ENCODE data around the gene RAP1A. TPM values are rescaled to one million over a fixed set of nuclear protein-coding genes. Genes with fewer than 3 reads are reported as not detected.
A peak's percentile ranks its signal among the peaks of the same experiment; 100 is the strongest.

Gene RAP1A
- total and polyA plus RNA-seq, 11 donors = 52.6 to 134 (median 99.1) TPM

DNA sequence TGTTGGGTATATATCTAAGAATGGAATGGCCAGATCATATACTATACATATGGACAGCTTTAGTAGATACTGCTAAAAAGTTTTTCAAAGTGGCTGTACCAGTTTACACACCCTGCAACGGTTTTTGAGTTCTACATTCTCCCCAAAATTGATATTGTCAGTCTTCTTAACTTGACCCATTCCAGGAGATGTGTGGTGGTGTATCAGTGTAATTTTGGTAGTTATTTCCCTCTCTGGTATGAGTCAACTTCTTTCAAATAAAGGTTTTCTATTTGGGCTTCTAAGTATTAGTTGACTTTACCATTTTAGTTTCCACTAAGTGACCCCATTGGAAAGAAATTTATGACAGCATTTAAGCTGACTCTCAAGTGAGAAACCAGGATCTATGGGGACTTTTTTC is 90.4 kb downstream of the RAP1A start:
- H3K36me3 ChIP-seq = peaks cover 0 to 96% (median 76%) of the 10 kb centered on the region in 9 donors
- ATAC-seq = no peak
- no peak overlapping the region for H3K4me3 ChIP-seq
- H3K9me3 ChIP-seq = no peaks in the 10 kb centered on the region
- peaks cover 0 to 4% (median 0%) of the 10 kb centered on the region in 12 donors for H3K4me1 ChIP-seq
- TF ChIP-seq, protein P1, sequence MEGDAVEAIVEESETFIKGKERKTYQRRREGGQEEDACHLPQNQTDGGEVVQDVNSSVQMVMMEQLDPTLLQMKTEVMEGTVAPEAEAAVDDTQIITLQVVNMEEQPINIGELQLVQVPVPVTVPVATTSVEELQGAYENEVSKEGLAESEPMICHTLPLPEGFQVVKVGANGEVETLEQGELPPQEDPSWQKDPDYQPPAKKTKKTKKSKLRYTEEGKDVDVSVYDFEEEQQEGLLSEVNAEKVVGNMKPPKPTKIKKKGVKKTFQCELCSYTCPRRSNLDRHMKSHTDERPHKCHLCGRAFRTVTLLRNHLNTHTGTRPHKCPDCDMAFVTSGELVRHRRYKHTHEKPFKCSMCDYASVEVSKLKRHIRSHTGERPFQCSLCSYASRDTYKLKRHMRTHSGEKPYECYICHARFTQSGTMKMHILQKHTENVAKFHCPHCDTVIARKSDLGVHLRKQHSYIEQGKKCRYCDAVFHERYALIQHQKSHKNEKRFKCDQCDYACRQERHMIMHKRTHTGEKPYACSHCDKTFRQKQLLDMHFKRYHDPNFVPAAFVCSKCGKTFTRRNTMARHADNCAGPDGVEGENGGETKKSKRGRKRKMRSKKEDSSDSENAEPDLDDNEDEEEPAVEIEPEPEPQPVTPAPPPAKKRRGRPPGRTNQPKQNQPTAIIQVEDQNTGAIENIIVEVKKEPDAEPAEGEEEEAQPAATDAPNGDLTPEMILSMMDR (IDR thresholded peaks at IDR 0.05) = no peak
- no peak for TF ChIP-seq POLR2A (IDR thresholded peaks at IDR 0.05)
- DNase-seq = no peak
- intact Hi-C loops (cut with DNase I) = loop anchor here in 3 of 10 donors (5.0 kb wide), 3 partner anchors 37 to 228 kb away; no protein-coding TSS in a partner anchor
- H3K27ac ChIP-seq = no peak overlapping the region
- H3K27me3 ChIP-seq = no peaks in the 10 kb centered on the region
- WGBS, 4 donors = 74 to 84% (median 80%) methylated on average over 1 of the region's 1 CpG

DNA sequence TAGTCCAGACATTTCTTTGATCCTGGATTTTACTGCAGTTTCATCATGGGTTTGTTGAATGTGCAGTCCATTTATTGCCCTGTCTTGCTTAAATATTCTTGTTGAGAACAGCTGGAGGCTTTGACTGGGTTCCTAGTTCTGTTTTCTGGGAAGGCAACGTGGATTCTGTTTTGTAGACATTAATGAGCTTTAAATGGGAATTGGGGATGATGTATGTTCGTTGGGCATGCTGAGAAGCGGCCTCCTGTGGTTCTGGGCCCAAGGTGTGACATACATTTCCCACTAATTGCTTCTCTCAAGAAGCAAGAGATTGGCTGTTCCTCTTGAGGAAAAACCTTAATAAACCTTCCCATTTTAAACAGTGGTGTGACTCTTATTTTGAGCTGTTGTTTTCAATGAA is 96.7 kb downstream of the RAP1A start:
- DNase-seq (no peak), ATAC-seq (no peak)
- peaks cover 0 to 35% (median 16%) of the 10 kb centered on the region in 9 donors for H3K36me3 ChIP-seq
- no peak overlapping the region for H3K27ac ChIP-seq
- H3K4me1 ChIP-seq = peaks cover 9 to 28% (median 24%) of the 10 kb centered on the region in 12 donors
- H3K27me3 ChIP-seq = no peaks in the 10 kb centered on the region
- H3K9me3 ChIP-seq = no peaks in the 10 kb centered on the region
- WGBS, 4 donors = 72 to 83% (median 79%) methylated on average over 3 of the region's 3 CpGs
- no peak for TF ChIP-seq POLR2A (IDR thresholded peaks at IDR 0.05)
- TF ChIP-seq, protein P1 (IDR thresholded peaks at IDR 0.05) = no peak
- H3K4me3 ChIP-seq = no peak overlapping the region
- intact Hi-C loops (cut with DNase I) = loop anchor here in 2 of 10 donors (2.0 to 5.0 kb wide), 2 partner anchors 30 to 36 kb away; no protein-coding TSS in a partner anchor

DNA sequence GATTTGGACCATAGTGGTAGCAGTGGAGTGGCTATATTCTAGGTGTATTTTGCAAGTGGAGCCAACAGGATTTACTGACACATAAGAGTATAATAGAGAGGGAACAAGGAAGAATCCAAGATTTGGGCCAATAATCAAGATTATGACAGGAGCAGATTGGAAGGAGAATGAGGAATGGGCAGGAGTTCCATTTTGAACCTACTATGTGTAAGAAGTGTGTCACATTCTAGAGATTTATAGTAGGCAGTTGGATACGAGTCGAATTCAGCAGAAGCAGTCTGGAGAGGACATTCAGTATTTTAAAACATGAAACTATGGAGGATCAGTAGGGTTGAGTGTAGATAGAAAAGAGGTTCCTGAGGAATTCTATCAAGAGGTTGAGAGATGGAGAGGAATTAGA is 97.9 kb downstream of the RAP1A start:
- intact Hi-C loops (cut with DNase I) = loop anchor here in 2 of 10 donors (2.0 to 5.0 kb wide), 2 partner anchors 29 to 35 kb away; no protein-coding TSS in a partner anchor
- no peak for ATAC-seq

DNA sequence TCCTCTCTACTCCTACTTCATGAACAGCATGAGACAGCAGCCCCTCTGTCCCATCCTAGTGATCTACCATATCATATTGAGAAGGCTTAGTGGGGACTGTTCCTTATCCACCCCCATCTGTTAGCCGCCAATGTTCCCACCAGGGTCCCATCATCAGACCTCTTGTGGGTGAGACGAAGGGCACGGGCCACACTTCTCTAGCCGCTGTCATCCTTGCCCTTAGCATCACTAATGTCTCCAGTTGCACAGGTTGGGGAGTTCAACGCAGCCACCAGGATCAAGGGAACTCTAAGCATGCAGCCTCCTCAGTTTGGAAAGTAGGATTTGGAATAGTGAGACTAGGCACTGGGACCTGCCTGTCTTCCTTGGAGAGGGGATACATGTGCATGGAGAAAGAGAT is 99.5 kb downstream of the RAP1A start:
- ATAC-seq (no peak), DNase-seq (no peak)
- H3K27ac ChIP-seq = peak overlapping the region; percentile 25 to 95 (median 90)

More for the DNA sequence above, 97.9 kb downstream of the RAP1A start:
- 97 to 99% (median 98%) methylated on average over 2 of the region's 2 CpGs for WGBS, 4 donors
- Histone ChIP-seq H3K9me3 (no peaks in the 10 kb centered on the region), H3K4me1 (peaks cover 10 to 37% (median 34%) of the 10 kb centered on the region in 12 donors), H3K4me3 (no peak overlapping the region), H3K27ac (no peak overlapping the region), H3K36me3 (peaks cover 0 to 24% (median 5%) of the 10 kb centered on the region in 9 donors), H3K27me3 (no peaks in the 10 kb centered on the region)
- TF ChIP-seq POLR2A (IDR thresholded peaks at IDR 0.05) = no peak
- TF ChIP-seq, protein P1 (IDR thresholded peaks at IDR 0.05) = no peak
- no peak for DNase-seq

More for the DNA sequence above, 99.5 kb downstream of the RAP1A start:
- H3K27me3 ChIP-seq = no peaks in the 10 kb centered on the region
- H3K4me1 ChIP-seq = peaks cover 10 to 54% (median 43%) of the 10 kb centered on the region in 12 donors
- no peaks in the 10 kb centered on the region for H3K9me3 ChIP-seq
- intact Hi-C loops (cut with DNase I) = loop anchor here in 2 of 10 donors (2.0 to 5.0 kb wide), 2 partner anchors 24 to 33 kb away; no protein-coding TSS in a partner anchor
- WGBS, 4 donors = 94 to 97% (median 95%) methylated on average over 4 to 5 of the region's 5 CpGs
- TF ChIP-seq POLR2A (IDR thresholded peaks at IDR 0.05) = no peak
- TF ChIP-seq, protein P1 (IDR thresholded peaks at IDR 0.05) = no peak
- peaks cover 0 to 7% (median 0%) of the 10 kb centered on the region in 9 donors for H3K36me3 ChIP-seq
- no peak overlapping the region for H3K4me3 ChIP-seq
